HG03342 (cell line): ENCODE results near the gene MUSK.
"Not testable (repeated sequence)": the region's sequence is repeated elsewhere in the genome, so short reads cannot be mapped to it uniquely, and the experiment has no call there.

Experiments used
- ATAC-seq: cut with Tn5 transposase; IDR thresholded peaks from one replicate; pipeline ENCODE4 v1.9.1; 2021; ENCODE audit warnings: mild to moderate bottlenecking, moderate library complexity; ENCODE audit not compliant: unreplicated experiment

MUSK gene

DNA sequence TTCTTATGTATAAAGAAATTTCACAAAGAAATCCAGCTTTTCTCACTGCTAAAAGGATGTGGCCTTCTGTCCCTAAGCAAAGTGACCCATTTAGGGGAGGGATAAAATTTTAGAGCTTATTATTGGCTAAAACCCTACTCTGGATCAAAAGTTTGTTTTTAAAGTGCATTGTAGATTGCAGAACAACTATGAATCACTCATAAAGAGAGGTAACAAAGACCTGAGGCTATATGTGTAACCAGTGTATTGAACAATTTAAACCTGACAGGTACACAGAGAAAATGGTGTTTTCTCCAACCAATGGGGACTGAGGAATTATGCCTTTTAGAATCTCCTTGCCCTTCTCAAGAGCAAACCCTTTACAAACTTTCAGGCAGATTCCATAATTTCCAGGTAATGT lies 86.6 kb downstream of the MUSK start:
- ATAC-seq: no peak

DNA sequence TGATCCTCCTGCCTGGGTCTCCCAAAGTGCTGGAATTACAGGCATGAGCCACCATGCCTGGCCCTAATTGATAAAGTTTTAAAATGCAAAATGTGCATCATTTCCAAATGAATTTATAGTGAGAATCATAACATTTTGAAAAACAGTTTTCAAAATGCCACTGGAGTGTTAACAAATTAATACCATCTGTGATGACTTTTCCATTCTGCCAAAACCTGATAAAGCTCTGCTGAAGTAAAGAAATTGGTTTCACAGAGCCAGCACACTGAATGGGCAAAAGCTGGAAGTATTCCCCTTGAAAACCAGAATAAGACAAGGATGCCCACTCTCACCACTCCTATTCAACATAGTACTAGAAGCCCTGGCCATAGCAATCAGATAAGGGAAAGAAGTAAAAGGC lies 89.6 kb downstream of the MUSK start:
- ATAC-seq: no peak

DNA sequence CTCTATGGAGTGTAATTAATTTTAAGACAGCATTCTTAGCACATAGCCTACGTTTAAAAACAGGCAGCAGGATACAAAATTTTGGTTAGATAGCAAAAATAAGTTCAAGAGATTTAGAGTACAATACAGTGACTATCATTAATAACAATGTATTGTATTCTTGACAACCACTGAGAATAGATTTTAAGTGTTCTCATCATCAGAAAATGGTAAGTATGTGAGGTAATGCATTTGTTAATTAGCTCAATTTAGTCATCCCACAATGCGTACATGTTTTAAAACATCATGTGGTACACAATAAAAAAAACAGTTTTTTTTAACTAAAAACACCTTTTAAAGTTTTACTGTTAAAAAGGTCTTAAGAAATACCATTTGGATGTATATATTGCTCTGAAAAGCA lies 94.2 kb downstream of the MUSK start:
- ATAC-seq: no peak

DNA sequence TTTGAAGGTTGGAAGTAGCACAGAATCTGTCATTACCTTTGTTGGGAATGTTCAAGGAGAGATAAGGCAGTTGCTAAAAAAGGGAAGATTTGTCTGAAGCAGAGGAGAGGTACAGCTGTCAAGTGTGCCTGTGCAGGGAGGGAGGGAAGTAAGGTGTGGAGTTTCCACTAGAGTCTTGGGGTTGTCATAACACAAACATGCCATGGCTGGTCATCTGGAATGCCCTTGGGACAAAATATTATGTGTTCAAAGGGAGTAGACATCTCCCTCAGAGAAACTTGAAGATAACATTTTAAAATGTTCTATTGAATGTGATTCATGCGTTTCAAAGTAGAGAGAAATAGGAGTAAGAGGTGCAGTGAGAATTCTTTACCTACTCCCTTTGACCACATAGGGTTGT lies 95.0 kb downstream of the MUSK start:
- ATAC-seq: no peak

DNA sequence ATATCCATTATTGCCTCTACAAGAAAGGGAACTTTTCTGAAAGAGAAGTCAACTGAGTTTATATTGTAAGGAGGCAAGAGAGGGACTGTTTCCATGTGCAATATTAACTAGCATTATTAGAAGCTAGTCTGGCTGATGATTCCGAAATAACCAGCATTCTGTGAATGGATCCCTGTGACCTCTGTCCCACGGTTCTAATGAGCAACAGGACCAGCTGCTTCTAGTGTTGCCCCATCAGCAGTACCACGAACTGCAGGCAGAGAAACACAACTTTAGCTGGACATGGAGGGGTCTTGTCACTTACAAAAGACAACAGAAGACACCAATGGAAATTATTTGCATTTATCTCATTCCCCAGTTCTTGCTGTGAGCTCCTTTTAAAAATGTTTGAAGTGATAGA lies 95.4 kb downstream of the MUSK start:
- no peak for ATAC-seq

DNA sequence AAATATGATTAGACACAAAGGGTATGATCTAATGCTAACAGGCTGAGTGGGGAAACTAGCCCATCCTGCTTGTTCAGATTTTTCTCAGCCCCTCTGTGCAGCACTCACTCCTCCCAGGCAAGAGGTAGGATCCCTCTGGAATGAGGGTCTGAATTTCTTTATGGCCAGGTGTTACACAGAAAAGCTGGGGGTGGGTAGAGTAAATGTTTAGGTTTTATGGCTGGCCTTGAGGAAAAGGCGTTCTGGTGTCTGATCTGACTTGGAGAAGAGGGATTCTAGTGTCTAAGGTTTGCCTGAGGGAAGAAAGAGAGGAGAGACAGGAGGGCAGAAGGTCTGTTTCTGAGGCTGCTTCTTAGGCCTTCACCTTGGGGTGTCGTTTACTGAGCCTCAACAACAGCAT lies 97.3 kb downstream of the MUSK start:
- ATAC-seq: no peak

DNA sequence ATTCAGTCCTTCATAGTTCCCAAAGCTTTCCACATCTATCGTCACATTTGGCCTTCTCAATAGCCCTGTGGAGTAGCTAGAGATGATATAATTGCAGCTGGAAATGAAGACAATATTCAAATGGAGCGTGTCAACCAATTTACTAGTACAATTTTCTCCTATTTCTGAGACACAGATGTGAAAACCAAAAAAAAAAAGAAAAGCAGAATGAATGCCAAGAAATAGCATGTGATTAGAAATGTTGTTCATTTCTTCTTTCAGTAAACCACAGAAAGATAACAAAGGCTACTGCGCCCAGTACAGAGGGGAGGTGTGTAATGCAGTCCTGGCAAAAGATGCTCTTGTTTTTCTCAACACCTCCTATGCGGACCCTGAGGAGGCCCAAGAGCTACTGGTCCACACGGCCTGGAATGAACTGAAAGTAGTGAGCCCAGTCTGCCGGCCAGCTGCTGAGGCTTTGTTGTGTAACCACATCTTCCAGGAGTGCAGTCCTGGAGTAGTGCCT lies 99.0 kb downstream of the MUSK start:
- no peak for ATAC-seq

DNA sequence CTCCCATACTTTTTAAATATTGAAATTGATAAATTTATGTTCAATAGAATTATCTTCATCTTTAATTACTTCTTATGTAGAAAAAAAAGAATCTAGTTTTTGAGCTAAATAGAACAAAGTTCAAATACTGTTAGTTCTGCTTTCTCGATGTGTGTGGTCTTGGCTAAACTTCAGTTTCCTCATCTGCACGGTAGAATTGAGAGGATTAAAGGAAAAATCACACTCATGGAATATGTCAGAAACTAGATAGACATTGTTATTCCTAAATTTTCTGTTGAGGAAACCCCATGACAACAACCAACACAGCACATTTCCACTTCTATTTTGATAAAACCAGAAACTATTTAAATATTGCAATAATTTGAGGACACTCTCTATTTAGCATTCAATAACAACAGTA lies 100.3 kb downstream of the MUSK start:
- ATAC-seq: no peak

DNA sequence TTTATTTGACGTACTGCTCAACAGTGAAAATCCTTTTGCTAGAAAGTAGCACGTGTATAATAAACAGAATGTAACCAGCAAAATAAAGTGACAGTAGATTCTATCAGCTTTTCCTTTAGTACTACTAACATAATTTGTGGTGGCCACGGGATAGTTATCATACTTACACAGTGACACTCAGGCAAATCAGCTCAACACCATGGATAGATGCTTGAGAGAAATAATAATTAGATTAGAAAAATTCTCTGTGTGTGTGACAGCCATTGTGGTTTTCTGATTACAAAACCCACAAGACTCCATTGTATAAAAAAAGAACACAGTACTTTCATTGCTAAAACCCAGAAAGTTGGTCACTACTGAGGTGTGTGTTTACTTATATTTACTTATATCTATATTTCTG lies 101.1 kb downstream of the MUSK start:
- no peak for ATAC-seq

DNA sequence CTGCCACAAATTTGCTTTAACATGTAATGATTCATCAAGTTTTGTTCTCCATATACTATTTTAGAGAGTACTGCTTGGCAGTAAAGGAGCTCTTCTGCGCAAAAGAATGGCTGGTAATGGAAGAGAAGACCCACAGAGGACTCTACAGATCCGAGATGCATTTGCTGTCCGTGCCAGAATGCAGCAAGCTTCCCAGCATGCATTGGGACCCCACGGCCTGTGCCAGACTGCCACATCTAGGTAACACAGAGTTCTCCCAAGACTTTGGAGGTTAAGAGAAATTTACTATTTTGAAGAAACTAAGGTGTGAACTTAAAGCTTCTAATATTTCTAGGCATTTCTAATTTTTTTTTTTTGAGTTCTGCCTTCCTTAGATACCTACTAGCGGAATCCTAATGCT lies 107.1 kb downstream of the MUSK start:
- no peak for ATAC-seq

DNA sequence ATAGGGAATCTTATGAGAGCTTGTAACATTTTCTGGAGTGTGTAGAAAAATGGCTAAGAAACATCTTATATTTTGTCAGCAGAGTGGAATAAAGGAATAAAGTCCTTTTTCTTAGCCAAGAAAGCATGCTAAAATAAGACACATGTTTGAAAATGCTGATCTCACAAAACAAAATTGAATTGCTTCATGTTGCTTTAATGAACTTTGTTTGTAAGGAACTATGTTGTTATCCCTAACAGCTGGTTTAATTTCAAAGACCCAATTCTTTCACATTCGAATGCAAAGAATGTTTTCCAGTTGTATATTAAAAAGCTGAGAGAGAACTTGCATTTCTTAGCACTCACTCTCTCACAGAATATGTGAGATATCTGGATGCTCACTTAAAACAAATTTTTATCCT lies 107.6 kb downstream of the MUSK start:
- no peak for ATAC-seq

DNA sequence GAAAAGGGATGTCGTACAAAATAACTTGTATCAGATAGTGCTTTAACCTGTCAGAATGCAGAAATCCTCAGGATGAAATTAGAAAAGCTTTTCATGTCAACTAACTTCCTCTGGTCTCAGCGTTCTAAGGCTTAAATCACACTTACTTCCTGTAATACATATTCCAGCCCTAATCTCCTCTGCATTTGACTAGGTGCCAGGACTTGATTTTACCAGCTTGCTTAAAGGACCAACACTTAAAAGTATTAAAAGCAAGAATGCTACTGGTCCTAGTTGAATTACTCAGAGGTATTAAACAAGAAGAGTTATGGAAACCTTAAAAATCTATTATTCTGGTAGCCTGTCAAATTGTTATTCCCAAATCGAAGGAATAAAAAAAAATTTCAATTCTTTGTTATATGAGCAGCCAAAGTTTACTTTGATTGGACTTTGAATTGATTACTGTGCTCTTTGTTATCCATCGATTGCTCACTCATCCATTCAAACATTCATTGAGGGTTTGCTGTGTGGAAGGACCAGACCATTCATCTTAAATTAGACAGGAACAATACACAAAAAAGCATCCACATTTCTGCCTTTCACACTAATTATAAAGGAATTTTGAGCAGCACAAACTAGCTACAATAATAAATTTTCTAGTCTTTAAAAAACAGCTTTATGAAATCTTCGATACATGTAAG lies 108.7 kb downstream of the MUSK start:
- no peak for ATAC-seq

DNA sequence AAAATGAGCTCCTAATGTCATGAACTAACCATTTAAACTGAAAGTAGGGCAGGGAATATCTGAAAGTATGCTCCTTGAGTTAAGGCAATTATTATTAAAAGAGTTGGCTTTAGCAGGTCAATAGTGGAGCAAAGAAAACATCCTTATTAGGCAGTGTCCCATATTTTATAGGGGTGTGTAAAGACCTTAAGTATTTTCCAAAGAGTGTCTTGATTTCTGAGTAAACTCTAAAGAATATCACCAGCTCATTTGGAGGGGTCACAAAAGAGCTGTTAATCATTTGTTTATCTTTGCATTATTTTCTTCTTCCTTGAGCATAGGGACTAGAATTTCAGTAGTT lies 109.3 kb downstream of the MUSK start:
- no peak for ATAC-seq

DNA sequence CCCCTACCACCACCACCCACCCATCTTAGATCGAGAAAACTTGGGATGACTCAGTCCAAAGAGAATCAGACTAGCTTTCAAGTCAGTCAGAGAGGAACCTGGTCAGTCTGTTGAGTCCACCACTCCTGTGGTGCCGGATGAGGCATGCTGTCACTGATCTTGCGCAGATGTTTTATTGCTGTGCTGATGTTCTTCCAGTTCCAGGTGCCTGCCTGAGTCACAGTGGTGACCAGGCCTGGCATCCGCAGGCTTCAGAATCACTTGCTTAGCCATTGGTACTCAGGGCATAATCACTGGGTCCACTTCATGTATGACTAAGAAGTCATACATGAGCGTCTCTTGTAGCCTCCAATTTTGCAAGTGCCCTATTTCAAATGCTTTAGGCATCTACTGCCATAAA lies 114.1 kb downstream of the MUSK start:
- no peak for ATAC-seq

DNA sequence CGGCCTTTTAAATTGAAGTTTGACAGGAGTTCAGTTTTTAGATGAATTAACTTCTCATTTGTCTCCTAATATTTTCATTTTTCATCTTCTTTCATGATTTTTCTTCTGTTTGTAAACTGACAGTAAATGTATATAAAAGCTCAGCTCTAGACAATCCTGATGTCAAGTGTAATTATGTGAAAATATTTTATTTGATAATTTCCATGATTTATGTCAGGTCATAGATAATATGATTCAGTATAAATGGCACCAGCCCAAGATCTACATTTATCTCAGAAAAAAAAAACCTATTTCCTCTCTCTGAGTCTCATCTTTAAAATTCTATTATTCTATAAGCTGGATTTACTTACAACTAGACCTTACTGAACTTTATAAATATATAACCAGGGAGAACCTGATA lies 115.7 kb downstream of the MUSK start:
- no peak for ATAC-seq

DNA sequence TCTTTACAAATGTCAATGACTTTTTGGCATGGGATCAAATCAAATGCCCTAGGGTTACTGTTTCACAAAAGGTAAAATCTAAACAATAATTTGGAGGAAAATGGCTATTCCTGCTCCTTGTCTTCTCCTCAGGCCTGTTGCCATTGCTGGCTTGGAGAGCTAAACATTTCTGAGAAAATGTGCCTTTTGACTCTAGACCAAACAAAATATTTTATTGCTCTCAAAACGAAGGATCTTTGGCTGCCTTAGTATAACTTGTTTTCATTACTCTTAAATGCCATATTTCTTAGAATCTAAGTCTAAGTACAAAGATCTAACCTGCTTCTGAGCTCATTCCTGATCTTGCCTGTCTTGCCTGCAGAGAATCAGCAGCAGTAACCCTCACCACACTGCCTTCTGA lies 116.6 kb downstream of the MUSK start:
- no peak for ATAC-seq

DNA sequence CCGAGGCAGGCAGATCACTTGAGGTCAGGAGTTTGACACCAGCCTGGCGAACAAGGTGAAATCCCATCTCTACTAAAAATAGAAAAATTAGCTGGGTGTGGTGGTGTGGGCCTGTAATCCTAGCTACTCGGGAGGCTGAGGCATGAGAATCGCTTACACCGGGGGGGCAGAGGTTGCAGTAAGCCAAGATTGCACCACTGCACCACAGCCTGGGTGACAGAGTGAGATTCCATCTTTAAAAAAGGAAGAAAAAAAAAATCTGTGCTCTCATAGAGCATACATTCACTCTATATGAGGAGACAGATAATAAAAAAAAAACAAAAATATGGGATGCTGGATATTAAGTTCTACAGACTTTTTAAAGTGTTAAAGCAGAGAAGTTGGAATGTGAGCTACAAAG lies 119.8 kb downstream of the MUSK start:
- not testable (repeated sequence) for ATAC-seq

DNA sequence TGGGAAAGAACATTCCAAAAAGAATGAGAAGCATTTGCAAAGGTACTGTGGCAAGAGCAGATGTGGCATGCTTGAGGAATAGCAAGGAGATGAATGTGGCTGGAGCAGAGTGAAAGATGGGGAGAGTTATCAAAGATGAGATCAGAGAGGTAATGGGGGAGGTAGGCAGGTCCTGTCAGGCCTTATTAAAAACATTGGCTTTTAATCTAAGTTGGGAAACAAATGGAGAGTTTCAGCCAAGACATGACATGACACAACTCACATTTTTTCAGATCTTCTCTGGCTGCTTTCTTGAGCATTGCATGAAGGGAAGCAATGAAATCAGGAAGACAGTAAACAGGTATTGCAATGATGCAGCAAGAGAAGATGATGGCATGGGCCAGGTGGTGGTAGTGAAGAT lies 120.3 kb downstream of the MUSK start:
- no peak for ATAC-seq

DNA sequence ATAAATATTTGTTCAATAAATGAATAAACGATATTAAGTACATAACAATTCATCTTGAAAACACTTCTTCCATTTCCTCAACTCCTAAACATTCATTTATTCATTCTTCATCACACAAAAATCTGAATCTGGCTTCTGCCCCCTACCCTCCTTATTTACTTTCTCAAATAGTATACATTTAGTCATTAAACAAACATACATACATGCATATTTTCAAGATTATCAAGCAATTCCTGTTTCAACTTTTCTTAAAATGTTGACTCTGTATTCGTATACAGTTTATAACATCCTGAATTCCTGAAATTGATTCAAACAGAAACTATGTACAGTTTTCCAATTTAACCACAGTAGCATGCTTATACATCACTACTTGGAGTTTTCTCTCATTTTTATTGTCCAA lies 129.0 kb downstream of the MUSK start:
- no peak for ATAC-seq

DNA sequence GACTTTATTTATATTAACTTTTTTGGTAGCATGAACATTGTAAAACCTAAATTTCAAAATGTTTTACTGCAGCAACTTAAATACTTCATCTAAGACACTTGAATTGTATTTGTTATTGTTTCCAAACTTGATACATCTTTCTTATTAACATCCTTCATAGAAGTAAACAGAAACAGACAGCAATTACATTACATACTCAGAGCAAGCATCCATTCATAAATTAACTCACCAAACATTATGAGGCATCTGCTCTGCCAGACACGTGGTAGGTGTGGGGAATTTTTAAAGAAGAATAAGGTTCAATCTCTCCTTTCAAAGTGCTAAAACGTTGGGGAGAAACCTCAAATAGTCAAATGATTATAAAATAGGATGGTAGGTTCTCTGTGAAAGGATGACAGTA lies 130.8 kb downstream of the MUSK start:
- no peak for ATAC-seq

DNA sequence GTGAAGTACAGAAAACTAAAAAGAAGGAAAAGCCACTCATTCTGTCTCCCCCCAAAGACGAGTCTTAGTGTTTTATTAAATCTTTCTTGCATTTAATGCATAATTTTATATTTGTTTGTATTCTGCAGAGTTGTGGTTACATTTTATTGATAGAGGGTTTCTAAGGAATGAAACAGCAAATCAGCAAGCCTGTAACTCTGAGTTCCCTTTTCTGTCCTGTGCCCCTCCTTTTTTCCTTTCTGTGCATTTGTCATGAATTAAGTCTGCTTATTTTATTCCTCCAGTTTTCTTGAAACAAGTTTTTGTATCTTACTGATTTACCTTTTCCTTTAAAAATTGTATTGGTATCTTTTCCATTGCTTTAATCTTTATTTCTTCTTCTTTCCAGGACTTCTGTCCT lies 132.8 kb downstream of the MUSK start:
- no peak for ATAC-seq

DNA sequence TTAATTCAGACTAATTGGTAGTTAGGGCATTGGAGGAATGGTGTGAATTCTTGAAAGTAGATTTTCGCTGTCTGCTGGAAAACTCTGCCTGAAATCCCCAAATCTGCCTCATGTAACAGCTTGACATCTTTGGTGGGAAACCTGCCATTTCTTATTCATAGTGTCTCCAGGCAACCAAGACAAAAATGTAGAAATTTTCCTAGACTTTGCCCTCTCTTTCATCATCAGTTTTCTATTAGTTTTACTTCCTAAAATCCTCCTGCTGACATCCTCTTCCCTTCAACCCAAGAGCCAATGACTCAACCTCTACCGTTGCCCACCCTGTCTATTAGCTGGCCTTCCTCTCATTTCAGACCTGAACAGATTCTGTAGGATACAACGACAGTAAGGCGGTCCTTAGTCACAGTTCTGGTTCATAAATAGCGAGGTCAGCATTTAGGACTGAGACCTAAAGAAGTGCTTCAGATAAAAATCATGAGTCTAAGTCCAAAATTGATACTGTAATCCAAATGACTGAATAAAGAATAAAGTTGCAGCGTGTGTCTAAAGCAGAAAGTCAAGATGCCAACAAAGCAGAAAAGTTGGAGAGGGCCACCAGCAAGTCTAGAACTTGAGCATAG lies 133.9 kb downstream of the MUSK start:
- no peak for ATAC-seq

DNA sequence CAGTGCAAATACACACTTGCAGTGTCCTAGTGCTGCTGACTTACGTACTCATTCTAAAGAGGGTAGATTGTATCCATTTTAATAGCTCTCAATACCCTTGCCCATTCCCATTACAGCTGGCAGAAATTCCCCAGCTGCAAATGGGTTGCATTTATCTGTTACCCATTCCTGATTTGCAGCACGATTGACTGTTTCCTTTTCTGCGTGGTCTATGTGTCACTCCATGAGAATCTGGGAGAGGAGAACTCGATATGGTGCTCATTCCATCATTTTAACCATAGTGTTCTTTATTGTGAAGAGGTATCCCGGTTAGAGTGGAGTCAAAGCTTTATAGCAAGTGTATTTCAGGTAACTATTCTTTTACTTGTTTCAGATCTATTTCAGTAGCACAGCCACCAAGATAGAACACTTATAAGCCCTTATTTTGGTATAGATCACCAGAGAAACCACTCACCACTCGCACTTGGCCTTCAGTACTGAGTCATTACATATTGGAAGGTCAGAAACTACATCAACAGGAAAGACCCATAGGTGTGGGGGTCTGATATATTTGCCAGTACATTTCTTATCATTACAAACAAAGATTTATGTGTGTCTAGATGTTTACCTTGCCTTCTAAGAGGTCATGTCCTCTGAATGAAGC lies 139.5 kb downstream of the MUSK start:
- ATAC-seq: peak; percentile 55
